GM21529 (cell line): ENCODE measurements around the gene ROPN1B.
"Not testable (repeated sequence)": the region's sequence is repeated elsewhere in the genome, so short reads cannot be mapped to it uniquely, and the experiment has no call there.

Experiments used
- ATAC-seq: cut with Tn5 transposase; IDR thresholded peaks from one replicate; pipeline ENCODE4 v1.9.1; 2021; ENCODE audit not compliant: unreplicated experiment

ROPN1B gene

GRCh38 chr3:125968701-125969592 lies at the start of gene ROPN1B:
Gene ROPN1B, plus strand, starts transcription at chr3:125969178. Its CDS starts 2,877 bp downstream, at chr3:125972055.
- ATAC-seq, result not testable (repeated sequence)

GRCh38 chr3:125920191-125920590 lies 48.8 kb upstream of the ROPN1B start:
- not testable (repeated sequence) for ATAC-seq

DNA sequence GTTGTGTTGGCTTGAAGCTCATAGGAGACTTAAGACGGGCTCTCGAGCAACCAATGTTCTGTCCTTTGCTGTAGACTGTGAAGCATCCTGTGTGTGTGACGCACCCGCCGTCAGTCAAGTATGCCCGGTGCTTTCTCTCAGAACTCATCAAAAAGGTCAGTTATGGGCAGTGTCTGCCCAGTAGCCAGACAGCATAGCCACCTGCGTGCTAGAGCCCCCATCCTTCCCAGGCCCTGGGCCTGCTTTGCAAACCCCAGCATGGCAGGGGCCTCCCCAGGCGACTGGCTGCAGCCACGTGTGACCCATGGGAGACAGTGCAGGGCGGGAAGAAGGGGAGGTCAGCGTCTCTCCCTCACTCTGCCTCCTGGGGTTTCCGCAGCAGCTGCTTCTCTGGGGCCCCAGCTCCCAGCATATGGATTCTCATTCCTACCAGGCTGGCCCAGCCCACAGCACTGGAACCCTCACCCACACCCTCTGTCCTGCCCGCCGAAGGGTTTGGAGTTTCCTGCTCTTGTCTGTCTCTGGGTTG lies 48.2 kb upstream of the ROPN1B start:
- ATAC-seq, result not testable (repeated sequence)

GRCh38 chr3:125921712-125922111 lies 47.3 kb upstream of the ROPN1B start:
- not testable (repeated sequence) for ATAC-seq

GRCh38 chr3:125923324-125924115 lies 45.5 kb upstream of the ROPN1B start:
- not testable (repeated sequence) for ATAC-seq

DNA sequence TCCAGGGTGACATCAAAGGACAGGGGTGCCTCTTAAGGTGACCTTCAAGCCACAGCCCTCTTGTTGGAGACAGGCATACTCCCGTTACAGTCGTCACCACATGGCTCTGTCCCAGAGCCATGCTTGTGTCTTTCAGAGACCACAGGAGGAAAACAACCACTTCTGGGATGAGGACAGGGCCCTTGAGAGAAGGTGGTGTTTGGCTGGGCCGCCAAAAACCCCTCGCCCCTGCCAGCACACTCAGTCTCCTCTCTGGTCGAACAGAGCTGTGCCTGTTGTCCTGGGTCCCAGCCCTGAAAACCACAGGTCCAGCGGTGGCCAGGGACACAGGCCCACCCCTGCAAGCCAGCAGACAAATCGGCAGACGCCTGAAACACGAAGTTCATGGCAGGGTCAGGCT lies 44.7 kb upstream of the ROPN1B start:
- not testable (repeated sequence) for ATAC-seq

DNA sequence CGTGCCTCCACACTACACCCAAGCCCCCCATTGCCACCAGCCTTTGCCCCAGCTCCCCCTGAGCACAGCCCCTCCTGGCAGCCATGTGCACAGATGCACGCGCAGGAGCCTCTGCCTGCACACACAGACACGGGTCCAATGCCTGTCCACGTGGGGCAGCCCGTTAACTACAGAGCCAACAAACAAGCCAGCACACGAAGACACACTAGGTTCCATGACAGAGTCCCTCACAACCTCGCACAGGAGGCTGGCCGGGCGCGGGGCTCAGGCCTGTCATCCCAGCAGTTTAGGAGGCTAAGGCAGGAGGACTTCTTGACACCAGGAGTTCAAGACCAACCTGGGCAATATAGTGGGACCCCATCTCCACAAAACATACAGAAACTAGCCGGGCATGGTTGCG lies 43.3 kb upstream of the ROPN1B start:
- ATAC-seq, result not testable (repeated sequence)

- not testable (repeated sequence) for ATAC-seq
These were observed 40.0 kb upstream of the ROPN1B start for GRCh38 chr3:125928771-125929545.

GRCh38 chr3:125929765-125930164 lies 39.2 kb upstream of the ROPN1B start:
- ATAC-seq, result not testable (repeated sequence)

- ATAC-seq, result not testable (repeated sequence)
These were observed 37.6 kb upstream of the ROPN1B start for GRCh38 chr3:125931355-125931880.

DNA sequence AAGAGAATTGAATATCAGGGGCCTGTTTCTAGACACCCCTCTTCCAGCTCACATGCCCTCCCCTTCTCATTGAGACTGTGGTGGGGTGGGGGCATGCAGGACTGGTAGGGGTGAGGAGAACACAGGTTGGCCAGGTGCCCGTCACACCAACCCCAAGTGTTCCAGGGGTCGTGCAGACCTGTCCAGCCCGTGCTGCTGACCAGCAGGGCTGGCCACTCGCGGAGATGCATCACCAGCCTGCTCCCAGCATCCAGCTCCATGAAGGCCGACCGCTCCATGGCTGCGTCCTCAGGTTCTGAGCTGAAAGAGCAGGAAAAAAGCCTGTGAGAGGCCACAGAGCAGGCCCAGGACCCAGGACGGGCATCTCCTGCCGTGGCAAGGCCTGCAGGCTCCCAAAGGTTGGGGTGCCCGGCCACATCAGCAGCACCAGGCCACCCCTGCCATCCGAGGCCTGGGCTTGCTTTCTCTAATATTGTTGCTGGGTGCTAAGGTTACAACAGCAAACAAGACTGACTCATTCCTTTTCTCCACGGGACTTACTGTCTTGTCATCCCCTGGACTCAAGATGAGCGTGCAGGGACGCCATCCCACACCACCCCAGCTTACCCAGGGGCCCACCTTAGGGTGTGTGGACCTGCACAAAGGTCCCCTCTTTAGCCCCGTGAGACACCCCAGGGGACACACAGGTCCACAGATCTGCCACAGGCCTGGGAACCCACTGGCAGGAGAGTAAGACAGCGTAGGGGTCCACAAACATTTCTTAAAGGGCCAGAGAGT lies 35.4 kb upstream of the ROPN1B start:
- ATAC-seq, result not testable (repeated sequence)

DNA sequence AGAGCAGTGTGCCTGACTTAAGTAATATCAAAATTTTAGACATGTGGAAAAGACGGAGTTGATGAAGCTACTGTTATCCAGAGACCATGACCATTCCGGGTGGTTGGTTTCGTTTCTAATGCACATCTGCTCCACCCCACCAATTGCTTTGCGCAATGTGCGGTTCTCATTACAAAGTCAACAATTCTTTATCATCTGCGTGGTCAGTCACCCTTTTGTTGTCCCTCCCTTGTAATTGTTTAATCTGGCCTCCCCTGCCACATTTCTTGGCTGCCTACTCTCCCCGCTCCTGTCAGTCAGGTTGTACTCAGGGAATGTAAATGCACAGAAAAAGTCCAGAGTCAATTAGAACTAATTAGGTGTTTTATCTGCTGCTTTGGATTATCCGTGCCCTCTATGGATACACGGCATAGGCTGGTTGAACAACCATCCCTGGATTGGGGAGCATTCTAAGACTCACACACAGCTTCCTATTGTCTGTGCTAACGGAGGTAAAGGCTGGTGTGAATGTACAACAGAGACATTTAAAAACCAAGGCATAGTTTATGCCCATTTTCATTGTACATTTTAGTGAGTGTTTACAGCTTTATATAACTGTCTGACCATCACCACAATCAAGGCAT lies 33.6 kb upstream of the ROPN1B start:
- ATAC-seq, result not testable (repeated sequence)

GRCh38 chr3:125936210-125936815 lies 32.7 kb upstream of the ROPN1B start:
- not testable (repeated sequence) for ATAC-seq

DNA sequence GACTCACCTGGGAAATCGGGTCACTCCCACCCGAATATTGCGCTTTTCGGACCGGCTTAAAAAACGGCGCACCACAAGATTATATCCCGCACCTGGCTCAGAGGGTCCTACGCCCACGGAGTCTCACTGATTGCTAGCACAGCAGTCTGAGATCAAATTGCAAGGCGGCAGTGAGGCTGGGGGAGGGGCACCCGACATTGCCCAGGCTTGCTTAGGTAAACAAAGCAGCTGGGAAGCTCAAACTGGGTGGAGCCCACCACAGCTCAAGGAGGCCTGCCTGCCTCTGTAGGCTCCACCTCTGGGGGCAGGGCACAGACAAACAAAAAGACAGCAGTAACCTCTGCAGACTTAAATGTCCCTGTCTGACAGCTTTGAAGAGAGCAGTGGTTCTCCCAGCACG lies 32.1 kb upstream of the ROPN1B start:
- ATAC-seq, result not testable (repeated sequence)

DNA sequence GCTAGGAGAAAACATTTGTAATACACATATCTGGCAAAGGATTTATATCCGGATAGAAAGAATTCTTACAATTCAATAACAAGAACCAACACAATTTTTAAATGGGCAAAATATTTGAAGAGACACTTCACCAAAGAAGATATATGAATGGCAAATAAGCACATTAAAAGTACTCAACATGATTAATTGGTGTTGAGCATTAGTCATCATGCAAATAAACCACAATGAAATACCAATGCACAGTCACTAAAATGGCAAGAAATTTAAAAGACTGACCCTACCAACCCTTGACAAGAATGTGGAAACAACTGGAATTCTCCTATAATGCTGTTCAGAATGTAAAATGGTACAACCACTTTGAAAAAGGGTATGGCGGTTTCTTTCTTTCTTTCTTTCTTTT lies 21.2 kb upstream of the ROPN1B start:
- ATAC-seq, result not testable (repeated sequence)

DNA sequence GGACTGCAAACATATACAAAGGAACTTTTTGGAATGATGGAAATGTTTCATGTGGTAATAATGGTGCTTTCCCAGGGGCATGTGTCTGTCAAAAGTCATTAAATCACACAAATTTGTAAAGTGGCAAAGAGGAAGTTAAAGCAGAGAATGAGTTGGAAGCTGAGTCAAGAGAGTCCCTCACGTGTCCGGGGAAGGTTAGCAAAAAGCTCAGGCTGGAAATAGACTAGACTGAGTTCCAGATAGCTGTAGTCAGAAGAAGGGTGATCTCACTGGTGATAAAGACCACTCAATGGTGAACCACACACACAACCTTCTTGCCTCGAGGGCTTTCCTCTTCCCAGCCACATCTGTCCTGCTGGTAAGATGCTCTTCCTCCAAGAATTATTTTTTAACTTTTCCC lies 20.1 kb upstream of the ROPN1B start:
- not testable (repeated sequence) for ATAC-seq

GRCh38 chr3:125951176-125951575 lies 17.8 kb upstream of the ROPN1B start:
- ATAC-seq, result not testable (repeated sequence)

DNA sequence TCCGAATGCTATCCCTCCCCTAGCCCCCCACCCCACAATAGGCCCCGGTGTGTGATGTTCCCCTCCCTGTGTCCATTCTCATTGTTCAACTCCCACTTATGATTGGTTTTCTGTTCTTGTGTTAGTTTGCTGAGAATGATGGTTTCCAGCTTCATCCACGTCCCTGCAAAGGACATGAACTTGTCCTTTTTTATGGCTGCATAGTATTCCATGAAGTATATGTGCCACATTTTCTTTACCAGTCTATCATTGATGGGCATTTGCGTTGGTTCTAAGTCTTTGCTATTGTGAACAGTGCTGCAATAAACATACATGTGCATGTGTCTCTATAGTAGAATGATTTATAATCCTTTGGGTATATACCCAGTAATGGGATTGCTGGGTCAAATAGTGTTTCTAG lies 12.0 kb upstream of the ROPN1B start:
- ATAC-seq, result not testable (repeated sequence)
